A673 (cell line): ENCODE data around the gene OR52E2. TPM values are rescaled to one million over a fixed set of nuclear protein-coding genes. Genes with fewer than 3 reads are reported as not detected.

ENCODE experiments used
- BruUV-seq: library from RNA; stranded (reverse); fragments of 400-500 nt; replicated peaks from 2 replicates; lab custom pipeline; 2021; lab: Mats Ljungman, UMichigan
- CTCF ChIA-PET: fragments of 300-600 bp; sonication (Branson Sonifier 250); formaldehyde crosslinking; loops from one replicate; lab custom pipeline; 2022; ENCODE audit warnings: antibody characterized with exemption; lab: Charles Lee
- POLR2A ChIA-PET: fragments of 300-600 bp; sonication (Branson Sonifier 250); formaldehyde crosslinking; loops from one replicate; lab custom pipeline; 2022; ENCODE audit warnings: antibody characterized with exemption; ENCODE audit not compliant: low non-redundant PET; lab: Charles Lee
- DNase-seq: peaks from one replicate; pipeline ENCODE4 v3.0.0-alpha.2; 2015; ENCODE audit warnings: low spot score
- H3K27ac ChIP-seq: fragments of 200-600 bp; sonication (generic); 2 replicates; pipeline ENCODE4 v1.5.1; 2016; ENCODE audit warnings: mixed run types, low read depth, mild to moderate bottlenecking, mixed read lengths, antibody characterized with exemption, low read length; ENCODE audit not compliant: poor library complexity, severe bottlenecking
- H3K27me3 ChIP-seq: fragments of 200-600 bp; sonication (generic); replicated peaks from 2 replicates; pipeline ENCODE4 v1.6.1; 2017; ENCODE audit warnings: mixed run types, low read depth, mild to moderate bottlenecking, mixed read lengths, antibody characterized with exemption, low read length; ENCODE audit not compliant: insufficient read depth, poor library complexity
- H3K36me3 ChIP-seq: fragments of 200-600 bp; sonication (generic); 2 replicates; pipeline ENCODE4 v1.6.1; 2016; ENCODE audit warnings: mixed run types, mild to moderate bottlenecking, mixed read lengths, antibody characterized with exemption, low read length; ENCODE audit not compliant: insufficient read depth, poor library complexity, severe bottlenecking
- H3K4me1 ChIP-seq: fragments of 200-600 bp; sonication (generic); 2 replicates; pipeline ENCODE4 v1.6.1; 2017; ENCODE audit warnings: mixed run types, mild to moderate bottlenecking, mixed read lengths, antibody characterized with exemption, low read length; ENCODE audit not compliant: insufficient read depth, poor library complexity, severe bottlenecking
- H3K4me3 ChIP-seq: fragments of 200-600 bp; sonication (generic); 2 replicates; pipeline ENCODE4 v1.5.1; 2016; ENCODE audit warnings: low read depth, mixed run types, mild to moderate bottlenecking, mixed read lengths, low read length; ENCODE audit not compliant: poor library complexity, severe bottlenecking
- H3K9me3 ChIP-seq: fragments of 200-600 bp; sonication (generic); 2 replicates; pipeline ENCODE4 v1.6.1; 2016; ENCODE audit warnings: mixed run types, low read depth, mild to moderate bottlenecking, mixed read lengths, antibody characterized with exemption, low read length; ENCODE audit not compliant: poor library complexity, severe bottlenecking
- CTCF ChIP-seq: fragments of 300-800, 200-600 bp; sonication (generic); conservative IDR thresholded peaks from 2 replicates; pipeline ENCODE4 v1.5.1; 2017; ENCODE audit warnings: low read depth, mild to moderate bottlenecking, antibody characterized with exemption, low read length, moderate library complexity, mixed read lengths
- EZH2 ChIP-seq: fragments of 200-600 bp; sonication (generic); IDR thresholded peaks from 2 replicates; pipeline ENCODE4 v1.6.1; 2017; ENCODE audit warnings: borderline replicate concordance, low read depth, mild to moderate bottlenecking, mixed read lengths, antibody characterized with exemption, low read length; ENCODE audit not compliant: poor library complexity, severe bottlenecking
- intact Hi-C: fragments of 100-400 bp; cut with micrococcal nuclease; formaldehyde crosslinking; loops from one replicate; pipeline ENCODE4 v1.10.0; 2022; ENCODE audit not compliant: unreplicated experiment
- total RNA-seq: library from RNA; stranded (reverse); gene quantifications from 2 replicates; pipeline ENCODE4 v1.2.3, GENCODE V29; 2021

The OR52E2 gene
- total RNA-seq, 1 experiment from 2014 or later, result not detected

GRCh38 chr11:5088556-5088955 lies 29.1 kb upstream of the OR52E2 start:
- no peak for DNase-seq
- POLR2A ChIA-PET, result no interaction called here
- no peaks in the 10 kb centered on the region for H3K9me3 ChIP-seq
- no peak overlapping the region for H3K4me3 ChIP-seq
- no TSS peak for BruUV-seq
- CTCF ChIA-PET, result no interaction called here
- intact Hi-C loops, result no loop called here
- no peaks in the 10 kb centered on the region for H3K36me3 ChIP-seq
- TF ChIP-seq EZH2 (no peak), CTCF (no peak)
- no peaks in the 10 kb centered on the region for H3K4me1 ChIP-seq
- H3K27ac ChIP-seq, result no peak overlapping the region
- no peaks in the 10 kb centered on the region for H3K27me3 ChIP-seq

GRCh38 chr11:5083602-5084001 lies 24.2 kb upstream of the OR52E2 start:
- no peak for DNase-seq
- no TSS peak for BruUV-seq
- H3K4me3 ChIP-seq, result no peak overlapping the region
- H3K4me1 ChIP-seq, result no peaks in the 10 kb centered on the region
- POLR2A ChIA-PET, result no interaction called here
- H3K36me3 ChIP-seq, result no peaks in the 10 kb centered on the region
- TF ChIP-seq EZH2 (no peak), CTCF (no peak)
- no peaks in the 10 kb centered on the region for H3K27me3 ChIP-seq
- intact Hi-C loops, result no loop called here
- no peak overlapping the region for H3K27ac ChIP-seq
- CTCF ChIA-PET, result no interaction called here
- no peaks in the 10 kb centered on the region for H3K9me3 ChIP-seq

GRCh38 chr11:5081405-5081804 lies 22.0 kb upstream of the OR52E2 start:
- no peak for DNase-seq
- ChIA-PET POLR2A (no interaction called here), CTCF (no interaction called here)
- Histone ChIP-seq H3K27me3 (no peaks in the 10 kb centered on the region), H3K36me3 (no peaks in the 10 kb centered on the region), H3K9me3 (no peaks in the 10 kb centered on the region), H3K27ac (no peak overlapping the region), H3K4me3 (no peak overlapping the region), H3K4me1 (no peaks in the 10 kb centered on the region)
- BruUV-seq, result no TSS peak
- TF ChIP-seq CTCF (no peak), EZH2 (no peak)
- intact Hi-C loops, result no loop called here
